Bronchial smooth muscle cell (primary cell): Measurements from ENCODE around the gene MYOCOS. TPM values are rescaled to one million over a fixed set of nuclear protein-coding genes. Genes with fewer than 3 reads are reported as not detected.

Source experiments
- total RNA-seq: library from RNA; depleted of rRNA; stranded (reverse); fragments of >200 nt; gene quantifications from 2 replicates; pipeline ENCODE4 v1.2.1, GENCODE V29; 2014

MYOCOS gene, protein sequence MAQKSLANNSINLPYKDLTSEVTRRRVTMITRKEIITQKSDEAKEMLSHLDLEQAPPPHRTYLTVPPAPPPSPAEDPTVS
- under 0.01 TPM in 1 of 2 replicates, not detected in the other for total RNA-seq

GRCh38 chr1:171622152-171622462, at the start of gene MYOCOS:
TSS of gene MYOCOS (plus strand) at chr1:171622243. CDS start at chr1:171623884, 1,641 bp downstream.

DNA sequence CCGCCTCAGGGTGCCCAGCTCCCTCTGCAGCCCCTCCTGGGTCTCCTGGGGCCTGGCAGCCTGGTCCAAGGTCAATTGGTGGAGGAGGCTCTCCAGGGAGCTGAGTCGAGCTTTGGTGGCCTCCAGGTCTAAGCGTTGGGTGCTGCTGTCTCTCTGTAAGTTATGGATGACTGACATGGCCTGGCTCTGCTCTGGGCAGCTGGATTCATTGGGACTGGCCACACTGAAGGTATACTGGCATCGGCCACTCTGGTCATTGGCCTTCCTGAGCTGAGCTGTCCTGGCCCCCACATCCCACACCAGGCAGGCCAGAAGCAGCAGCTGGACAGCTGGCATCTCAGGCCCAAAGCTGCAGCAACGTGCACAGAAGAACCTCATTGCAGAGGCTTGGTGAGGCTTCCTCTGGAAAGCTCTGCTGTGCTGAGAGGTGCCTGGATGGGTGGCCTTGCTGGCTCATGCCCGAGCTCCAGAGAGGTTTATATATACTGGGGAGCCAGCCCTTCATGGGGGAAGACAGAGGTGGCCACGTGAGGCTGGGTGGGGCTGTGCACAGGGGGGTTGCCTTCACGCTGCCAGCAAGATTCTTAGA, 30.3 kb downstream of the MYOCOS start, which contains the start of gene MYOC:
MYOC (minus strand) TSS at position 455 of the 589 bp plus-strand sequence; CDS start at position 378, 77 bp downstream.

Other genes starting within 250 kb of the MYOCOS start
- gene PRRC2C, start 136.7 kb upstream of the MYOCOS start, total RNA-seq = 23.3 and 29.2 TPM in 2 replicates
- 0.52 and 1.3 TPM in 2 replicates for gene MYOC, start 30.4 kb downstream of the MYOCOS start, total RNA-seq
- 4.9 and 9.1 TPM in 2 replicates for gene VAMP4, start 119.8 kb downstream of the MYOCOS start, total RNA-seq
- 30.7 and 32.1 TPM in 2 replicates for gene METTL13, start 159.4 kb downstream of the MYOCOS start, total RNA-seq
- gene DNM3, start 219.3 kb downstream of the MYOCOS start, total RNA-seq = 0.94 and 1.1 TPM in 2 replicates